K562 treated with DMSO at 1 percent for 48 hours (cell line): ENCODE results near the gene NCAM1. TPM values are rescaled to one million over a fixed set of nuclear protein-coding genes. Genes with fewer than 3 reads are reported as not detected.

ENCODE experiments used
- total RNA-seq: library from RNA; unstranded; fragments of 300-600 nt; gene quantifications from 2 replicates; pipeline ENCODE4 v1.2.3, GENCODE V29; 2022; ENCODE audit warnings: low replicate concordance; ENCODE audit errors: extremely low read depth

Gene NCAM1
- total RNA-seq: not detected in 2 replicates

GRCh38 chr11:112961146-112961668 lies at the start of gene NCAM1:
TSS of gene NCAM1 (plus strand) at chr11:112961420.

GRCh38 chr11:113314389-113315301 lies 353.4 kb downstream of the NCAM1 start, which contains the start of gene TTC12:
TSS of gene TTC12 (plus strand) at chr11:113314583. CDS start at chr11:113316258, 1,675 bp downstream.

